GM18907 (cell line): ENCODE data around the gene ARRB1.

Experiments
- ATAC-seq: cut with Tn5 transposase; IDR thresholded peaks from one replicate; pipeline ENCODE4 v1.9.1; 2021; ENCODE audit warnings: mild to moderate bottlenecking, moderate library complexity; ENCODE audit not compliant: unreplicated experiment

Gene ARRB1

DNA sequence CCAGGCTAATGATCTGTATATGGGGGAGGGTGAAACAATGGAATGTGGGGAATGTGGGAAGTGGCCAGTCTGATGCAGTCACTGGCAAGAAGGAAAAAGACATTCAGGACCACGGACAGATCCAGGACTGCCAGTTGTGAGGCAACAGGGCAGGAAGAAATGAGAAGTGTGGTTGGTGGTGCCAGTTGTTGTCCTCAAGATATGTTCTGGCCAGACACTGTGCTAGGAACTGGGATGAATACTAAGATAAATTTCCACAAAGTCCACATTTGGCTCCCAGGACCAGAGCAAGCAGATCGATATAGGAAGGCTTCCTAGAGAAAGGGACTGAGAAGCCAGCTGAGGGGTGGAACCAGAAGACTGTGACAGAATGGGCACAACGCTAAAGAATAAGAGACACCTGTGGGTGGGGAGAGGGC lies 117.7 kb downstream of the ARRB1 start:
- no peak for ATAC-seq

GRCh38 chr11:75230621-75231020 lies 120.8 kb downstream of the ARRB1 start:
- ATAC-seq, result no peak

DNA sequence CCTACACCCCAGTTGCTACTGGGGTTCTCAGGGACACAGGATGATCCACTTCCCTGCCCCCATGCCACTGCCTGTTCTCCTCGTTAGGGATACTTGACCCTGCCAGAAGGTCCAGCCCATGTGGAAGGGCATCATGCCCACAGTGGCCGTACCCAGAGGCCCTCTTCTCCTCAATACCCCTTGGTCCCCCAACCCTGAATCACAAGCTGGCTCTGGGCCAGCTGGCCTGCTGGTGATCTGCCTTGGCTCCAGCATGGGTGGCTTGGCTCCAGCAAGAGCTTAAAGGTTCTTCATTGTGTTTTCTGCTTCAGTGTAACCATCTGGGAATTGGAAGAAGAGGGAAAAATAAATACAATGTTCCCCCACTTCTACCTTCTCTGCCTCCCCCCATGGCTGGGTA lies 122.0 kb downstream of the ARRB1 start:
- no peak for ATAC-seq

GRCh38 chr11:75225794-75226193 lies 125.7 kb downstream of the ARRB1 start:
- ATAC-seq, result no peak

DNA sequence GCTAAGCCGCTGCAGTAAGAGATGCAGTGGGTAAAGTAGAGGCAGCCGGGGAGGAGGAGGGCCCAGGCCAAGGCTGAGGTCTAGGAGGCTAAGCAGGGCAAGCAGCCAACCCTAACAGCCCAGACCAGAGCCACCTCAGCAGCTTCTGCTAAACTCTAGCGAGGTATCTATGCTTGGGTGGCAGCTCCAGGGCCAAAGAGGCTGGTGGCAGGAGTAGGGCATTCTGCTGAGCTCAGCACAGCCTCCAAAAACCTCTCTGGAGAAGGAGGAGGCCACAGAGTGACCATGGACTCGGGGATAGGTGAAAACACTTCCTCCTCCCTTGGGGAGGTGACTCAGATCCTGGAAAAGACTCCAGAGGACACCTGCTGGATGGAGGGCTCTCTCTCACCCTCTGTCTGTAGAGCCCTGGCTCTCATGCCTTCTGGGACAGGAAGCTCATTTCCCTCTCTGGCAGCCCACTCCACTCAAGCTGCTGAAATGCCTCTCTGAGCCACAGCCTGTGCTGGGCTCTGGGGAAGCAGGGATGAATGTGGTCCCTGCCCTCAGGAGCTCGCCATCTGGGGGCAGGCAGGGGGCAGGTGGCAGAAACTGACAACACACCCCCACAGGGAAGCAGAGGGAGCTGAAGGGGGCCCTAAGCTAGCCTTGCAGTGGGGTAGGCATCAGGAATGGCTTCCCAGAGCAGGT lies 127.4 kb downstream of the ARRB1 start:
- no peak for ATAC-seq

DNA sequence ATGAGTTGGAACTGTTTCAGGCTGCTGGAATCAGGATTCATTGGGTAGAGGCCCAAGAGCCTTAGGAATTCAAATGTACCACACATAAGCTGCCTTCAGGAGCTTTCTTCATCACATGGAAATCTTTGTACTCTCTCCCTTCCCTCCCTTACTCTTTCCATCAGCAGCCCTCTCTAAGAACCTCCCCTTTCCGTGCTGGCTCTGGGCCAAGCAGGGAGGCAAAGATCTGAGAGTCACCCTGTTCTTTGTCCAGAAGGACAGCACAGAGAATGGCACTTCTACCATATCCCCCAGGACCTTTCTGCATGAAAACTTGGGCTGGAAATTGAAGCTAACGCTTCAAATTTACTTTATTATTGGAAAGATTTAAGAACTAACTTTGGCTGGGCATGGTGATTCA lies 131.6 kb downstream of the ARRB1 start:
- ATAC-seq, result no peak

DNA sequence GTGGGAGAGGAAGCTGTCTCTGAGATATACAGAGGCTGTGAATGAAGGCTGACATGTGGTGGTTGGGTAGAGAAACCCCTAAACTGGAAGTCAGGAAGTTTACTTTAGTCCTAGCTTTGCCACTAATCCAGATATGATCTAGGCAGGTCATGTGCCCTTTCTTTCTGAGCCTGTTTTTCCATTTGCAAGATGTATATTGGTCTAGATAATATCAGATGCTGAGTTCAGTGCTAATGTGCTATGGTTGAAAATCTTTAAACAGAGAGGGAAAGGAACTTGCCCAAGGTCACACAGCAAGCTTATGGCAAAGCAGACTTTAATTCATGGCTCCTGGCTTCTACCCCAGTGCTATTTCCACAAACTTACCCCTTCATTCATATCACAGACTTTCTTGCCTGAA lies 136.6 kb downstream of the ARRB1 start:
- no peak for ATAC-seq

DNA sequence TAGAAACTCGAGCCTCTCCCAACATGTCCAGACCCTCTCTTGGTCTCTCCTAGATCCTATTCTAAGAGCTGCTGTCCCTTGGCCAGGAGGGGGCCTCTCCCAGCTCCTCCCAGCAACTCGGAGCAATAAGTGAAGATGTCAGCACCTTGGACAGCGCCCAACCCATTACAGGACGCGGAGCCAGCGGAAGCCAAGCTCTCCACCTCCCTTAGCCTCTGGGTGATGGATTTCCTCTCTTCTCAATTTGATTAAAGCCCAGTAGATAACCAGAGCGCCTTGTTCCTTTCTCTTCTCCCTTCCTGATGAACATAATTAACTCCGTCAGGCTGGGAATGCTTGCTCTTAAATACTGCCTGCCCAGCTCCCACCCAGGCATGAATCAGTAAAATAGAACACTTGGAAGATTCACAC lies 137.0 kb downstream of the ARRB1 start:
- ATAC-seq, result no peak
